Activated T-cell treated with anti-CD3 and anti-CD28 coated beads for 48 hours (primary cell): ENCODE results near the gene ARHGEF1.
"Not testable (repeated sequence)": the region's sequence is repeated elsewhere in the genome, so short reads cannot be mapped to it uniquely, and the experiment has no call there.

Experiments
- DNase-seq: peaks from one replicate; pipeline ENCODE4 v3.0.0-alpha.2; 2020; ENCODE audit warnings: low read depth

Gene ARHGEF1

DNA sequence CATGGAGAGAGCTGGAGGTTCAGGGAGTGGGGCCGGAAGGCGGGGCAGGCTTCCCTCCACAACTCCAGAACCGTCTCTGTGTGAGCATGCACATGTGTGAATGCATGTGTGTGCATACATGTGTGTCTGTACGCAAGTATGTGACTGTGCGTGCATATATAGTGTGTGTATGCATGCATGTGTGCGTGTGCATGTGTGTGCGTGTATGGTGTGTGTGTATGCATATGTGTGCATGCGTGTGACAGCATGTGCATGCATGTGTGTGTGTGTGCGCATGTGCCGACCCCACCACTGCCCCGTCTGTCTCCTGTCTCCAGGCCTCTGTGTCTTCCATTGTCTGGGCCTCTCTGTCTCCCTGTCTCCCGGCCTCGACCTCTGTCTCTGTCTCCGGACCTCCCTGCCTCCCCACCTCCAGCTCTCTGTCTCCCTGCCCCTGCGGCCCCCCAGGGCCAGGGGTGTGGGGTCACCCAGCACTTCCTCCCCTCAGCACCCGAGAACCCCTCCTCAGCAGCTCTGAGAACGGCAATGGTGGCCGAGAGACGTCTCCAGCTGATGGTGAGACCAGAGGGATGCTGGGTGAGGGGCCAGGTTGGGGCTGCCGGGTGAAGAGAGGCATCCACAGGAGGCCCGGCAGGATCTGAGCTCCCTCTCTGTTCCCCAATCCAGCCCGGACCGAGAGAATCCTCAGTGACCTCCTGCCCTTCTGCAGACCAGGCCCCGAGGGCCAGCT, 22.5 kb downstream of the ARHGEF1 start:
- DNase-seq: no peak

DNA sequence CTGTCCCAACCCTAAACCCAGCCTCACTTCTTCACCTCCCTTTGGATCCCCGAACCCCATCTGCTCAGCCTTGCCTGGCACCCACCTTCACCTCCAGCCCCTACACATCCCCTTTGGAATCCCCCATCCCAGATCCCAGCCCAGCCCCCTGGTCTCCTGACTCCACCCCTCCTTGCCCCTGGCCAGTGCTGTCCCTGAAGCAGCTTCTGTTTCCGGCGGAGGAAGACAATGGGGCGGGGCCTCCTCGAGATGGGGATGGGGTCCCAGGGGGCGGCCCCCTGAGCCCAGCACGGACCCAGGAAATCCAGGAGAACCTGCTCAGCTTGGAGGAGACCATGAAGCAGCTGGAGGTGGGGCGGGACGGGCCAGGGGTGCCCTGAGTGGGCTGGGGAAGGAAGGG, 23.3 kb downstream of the ARHGEF1 start:
- no peak for DNase-seq

GRCh38 chr19:41906916-41907680, 24.1 kb downstream of the ARHGEF1 start:
- DNase-seq: no peak

DNA sequence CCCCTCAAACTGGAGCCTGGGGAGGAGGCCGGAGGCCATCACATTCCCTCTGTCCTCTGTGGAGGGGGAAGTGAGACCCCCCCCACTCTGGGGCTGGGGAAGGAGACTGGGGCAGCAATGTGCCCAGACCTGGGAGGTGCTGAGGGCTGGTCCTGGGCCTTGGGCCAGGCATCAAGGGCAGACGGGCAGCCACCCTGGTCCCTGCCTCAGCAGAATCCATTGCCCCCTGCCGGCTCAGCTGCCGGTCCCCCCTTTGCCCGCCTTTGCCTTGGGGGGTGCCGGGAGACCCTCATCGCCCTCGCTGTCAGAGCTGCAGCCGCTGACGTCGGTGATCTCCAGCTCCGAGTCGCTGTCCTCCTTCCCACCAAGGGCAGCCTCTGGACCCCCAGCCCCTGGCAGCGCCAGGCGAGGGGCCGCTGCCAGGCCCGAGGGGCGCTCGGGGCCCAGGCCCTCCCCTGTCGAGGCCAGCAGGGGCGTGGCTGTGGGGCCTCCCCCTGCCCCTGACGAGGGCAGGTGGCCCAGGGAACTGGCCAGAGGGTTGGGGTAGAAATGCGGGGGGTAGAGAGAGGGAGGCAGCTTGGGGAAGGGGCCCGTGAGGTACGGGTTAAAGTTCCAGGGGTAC, 25.1 kb downstream of the ARHGEF1 start:
- DNase-seq: no peak

GRCh38 chr19:41908724-41909464, 25.9 kb downstream of the ARHGEF1 start:
- DNase-seq: no peak

GRCh38 chr19:41909706-41910105, 26.7 kb downstream of the ARHGEF1 start:
- no peak for DNase-seq

DNA sequence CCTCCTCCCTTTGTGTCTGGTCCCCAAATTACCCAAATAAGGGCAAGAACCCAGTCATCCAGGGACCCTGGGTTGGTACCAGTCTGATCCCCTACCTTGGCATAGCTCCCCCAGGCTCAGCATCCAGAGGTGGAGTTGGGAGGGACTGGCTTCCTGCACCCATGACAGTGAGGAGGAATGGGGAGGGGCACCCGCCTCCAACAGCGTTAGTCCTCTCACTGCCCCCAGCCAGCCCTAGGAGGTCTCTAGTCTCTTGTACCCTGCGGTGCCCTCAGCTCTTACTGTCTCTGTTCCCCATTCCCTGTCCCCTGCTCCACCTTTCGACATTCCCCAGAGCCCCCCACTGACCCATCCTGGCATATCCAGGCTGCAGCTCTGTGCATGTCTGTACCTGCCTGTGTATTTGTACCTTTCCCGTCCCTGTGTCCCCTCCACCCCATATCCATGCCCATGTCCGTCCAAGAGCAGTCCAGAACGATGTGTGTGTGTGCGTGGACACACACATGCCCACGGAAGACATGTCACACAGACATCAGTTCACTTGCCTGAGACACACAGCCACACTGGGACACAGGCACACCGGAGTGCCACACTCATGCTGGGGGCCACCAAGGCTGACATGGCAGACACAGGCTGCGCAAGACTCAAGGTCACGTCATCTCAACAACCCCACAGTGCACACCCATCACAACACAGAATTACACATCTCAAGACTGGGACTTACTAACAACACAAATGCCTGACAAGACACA, 27.4 kb downstream of the ARHGEF1 start:
- no peak for DNase-seq

- no peak for DNase-seq
These were observed 28.3 kb downstream of the ARHGEF1 start for GRCh38 chr19:41910992-41911888.

- no peak for DNase-seq
These were observed 29.1 kb downstream of the ARHGEF1 start for GRCh38 chr19:41911889-41912731.

DNA sequence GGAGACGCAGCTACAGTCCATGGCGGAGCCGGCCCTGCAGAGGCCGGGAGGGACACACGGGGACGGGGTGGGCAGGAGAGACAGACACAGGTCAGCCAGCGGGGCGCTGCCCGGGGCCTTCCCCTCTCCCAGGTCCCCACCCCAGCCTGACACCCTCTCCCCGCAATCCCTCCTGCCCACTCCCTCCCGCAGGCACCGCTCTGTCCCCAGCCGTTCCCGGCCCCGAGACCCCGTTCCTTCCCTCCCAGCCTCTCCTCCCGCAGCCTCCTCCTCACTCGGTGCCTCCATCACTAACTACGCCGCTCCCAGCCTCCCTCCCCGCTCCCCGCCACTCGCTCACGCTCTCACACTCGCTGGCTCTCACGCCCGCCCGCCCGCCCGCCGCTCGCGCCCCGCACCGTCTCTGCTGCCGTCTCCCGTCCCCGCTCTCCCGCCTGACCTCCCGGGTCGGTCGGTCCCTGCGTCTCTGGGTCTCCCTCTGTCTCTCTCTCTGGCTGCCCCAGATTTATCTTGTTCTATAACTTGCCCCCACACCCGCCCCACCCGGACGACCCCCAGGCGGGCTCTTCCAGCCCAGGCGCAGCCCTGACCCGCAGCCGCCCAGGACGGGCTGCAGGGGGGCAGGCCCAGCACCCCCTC, 30.0 kb downstream of the ARHGEF1 start:
- no peak for DNase-seq

GRCh38 chr19:41913538-41914423, 30.8 kb downstream of the ARHGEF1 start:
- no peak for DNase-seq

DNA sequence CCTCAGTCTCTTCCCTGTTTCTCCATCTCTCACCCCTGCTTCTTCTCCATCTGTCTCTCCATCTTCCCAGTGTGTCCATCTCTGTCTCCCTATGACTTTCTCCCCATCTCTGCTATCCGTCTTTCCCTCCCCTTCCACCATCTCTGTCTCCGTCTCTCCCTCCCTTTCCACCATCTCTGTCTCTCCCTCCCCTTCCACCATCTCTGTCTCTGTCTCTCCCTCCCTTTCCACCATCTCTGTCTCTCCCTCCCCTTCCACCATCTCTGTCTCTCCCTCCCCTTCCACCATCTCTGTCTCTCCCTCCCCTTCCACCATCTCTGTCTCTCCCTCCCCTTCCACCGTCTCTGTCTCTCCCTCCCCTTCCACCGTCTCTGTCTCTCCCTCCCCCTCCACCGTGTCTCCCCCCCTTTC, 31.4 kb downstream of the ARHGEF1 start:
- not testable (repeated sequence) for DNase-seq

- DNase-seq: no peak
These were observed 32.2 kb downstream of the ARHGEF1 start for GRCh38 chr19:41915021-41915775.

GRCh38 chr19:41915776-41916414, 32.9 kb downstream of the ARHGEF1 start:
- no peak for DNase-seq

- no peak for DNase-seq
These were observed 34.7 kb downstream of the ARHGEF1 start for GRCh38 chr19:41917676-41918075.

- DNase-seq: no peak
These were observed 35.1 kb downstream of the ARHGEF1 start for GRCh38 chr19:41918095-41918494.
